Panc1 (cell line): ENCODE measurements around the gene TTLL5. TPM values are rescaled to one million over a fixed set of nuclear protein-coding genes. Genes with fewer than 3 reads are reported as not detected.

ENCODE experiments used
- ATAC-seq: fragments of 200-7000 bp; cut with Tn5 transposase; 2 replicates; pipeline ENCODE4 v1.9.1; 2020; ENCODE audit warnings: mild to moderate bottlenecking, moderate library complexity
- BruUV-seq: library from RNA; stranded (reverse); fragments of 400-500 nt; replicated peaks from 2 replicates; lab custom pipeline; 2021; lab: Mats Ljungman, UMichigan
- CTCF ChIA-PET: fragments of 300-600 bp; sonication (Branson Sonifier 250); formaldehyde crosslinking; loops from one replicate; lab custom pipeline; 2022; ENCODE audit warnings: antibody characterized with exemption; lab: Charles Lee
- POLR2A ChIA-PET: fragments of 300-600 bp; sonication (Branson Sonifier 250); formaldehyde crosslinking; loops from one replicate; lab custom pipeline; 2022; ENCODE audit warnings: antibody characterized with exemption; lab: Charles Lee
- DNase-seq: peaks from one replicate; pipeline ENCODE4 v3.0.0-alpha.2; 2010; ENCODE audit warnings: low read depth, low spot score
- H3K27ac ChIP-seq: 2 replicates; pipeline ENCODE4 v1.5.1; 2011; ENCODE audit warnings: mild to moderate bottlenecking, low read length, inconsistent platforms
- H3K27me3 ChIP-seq: fragments of 200-500 bp; sonication (Bioruptor generic); 2 replicates; pipeline ENCODE4 v1.6.0; 2014; ENCODE audit warnings: low read length, inconsistent platforms; ENCODE audit not compliant: control insufficient read depth, insufficient read depth
- H3K36me3 ChIP-seq: fragments of 200-500 bp; sonication (Bioruptor generic); 2 replicates; pipeline ENCODE4 v1.5.1; 2014; ENCODE audit warnings: inconsistent platforms, mild to moderate bottlenecking, low read length, moderate library complexity; ENCODE audit not compliant: control insufficient read depth, insufficient read depth
- H3K4me1 ChIP-seq: 2 replicates; pipeline ENCODE4 v1.5.1; 2011; ENCODE audit warnings: inconsistent platforms, mild to moderate bottlenecking, low read length, moderate library complexity; ENCODE audit not compliant: control insufficient read depth, insufficient read depth
- H3K4me3 ChIP-seq, 2 experiments: 2 replicates each; pipeline ENCODE4 v1.5.1; 2011 to 2012; ENCODE audit warnings: low read depth in 2 of 2, low read length in 2 of 2, mild to moderate bottlenecking in 2 of 2, inconsistent platforms in 1 of 2, moderate library complexity in 1 of 2
- H3K9me3 ChIP-seq: fragments of 200-500 bp; sonication (Bioruptor generic); 2 replicates; pipeline ENCODE4 v1.5.1; 2014; ENCODE audit warnings: low read depth, mild to moderate bottlenecking, inconsistent platforms, low read length, moderate library complexity; ENCODE audit not compliant: control insufficient read depth, insufficient read depth
- POLR2AphosphoS5 ChIP-seq: IDR thresholded peaks from 2 replicates; pipeline ENCODE4 v1.6.1; 2012; ENCODE audit warnings: mild to moderate bottlenecking, low read depth, low read length, moderate library complexity
- SIN3A ChIP-seq: IDR thresholded peaks from 2 replicates; pipeline ENCODE4 v1.6.1; 2012; ENCODE audit warnings: low read depth, mild to moderate bottlenecking, low read length, moderate library complexity, borderline replicate concordance; ENCODE audit not compliant: insufficient read depth
- TCF7L2 ChIP-seq: IDR thresholded peaks from 2 replicates; pipeline ENCODE4 v1.6.1; 2011; ENCODE audit warnings: mild to moderate bottlenecking, low read depth, low read length, inconsistent platforms
- in situ Hi-C: cut with HindIII; loops from 2 replicates; pipeline ENCODE4 v1.10.0; 2016; ENCODE audit warnings: low sequenced_read_pairs, low pct_unique_long_range_greater_than_20kb
- intact Hi-C: fragments of 100-400 bp; cut with micrococcal nuclease; formaldehyde crosslinking; loops from one replicate; pipeline ENCODE4 v1.10.0; 2022; ENCODE audit not compliant: unreplicated experiment
- total RNA-seq: library from RNA; stranded (reverse); gene quantifications from one replicate; pipeline ENCODE4 v1.2.1, GENCODE V29; 2021; ENCODE audit not compliant: unreplicated experiment
- TF ChIP-seq, protein P1 (sequence below), 2 experiments: IDR thresholded peaks; 2 replicates each; pipeline ENCODE4 v1.6.1; 2011 to 2012; ENCODE audit warnings: low read depth in 2 of 2, control low read depth in 1 of 2, low read length in 1 of 2, mild to moderate bottlenecking in 1 of 2, moderate library complexity in 1 of 2; ENCODE audit not compliant: insufficient read depth in 1 of 2
- TF ChIP-seq, protein P2 (sequence below): fragments of 450-650 bp; IDR thresholded peaks from 2 replicates; pipeline ENCODE4 v1.5.1; 2017; ENCODE audit warnings: mild to moderate bottlenecking

TTLL5 gene
- total RNA-seq, 1 experiment from 2014 or later: 23.5 TPM

DNA sequence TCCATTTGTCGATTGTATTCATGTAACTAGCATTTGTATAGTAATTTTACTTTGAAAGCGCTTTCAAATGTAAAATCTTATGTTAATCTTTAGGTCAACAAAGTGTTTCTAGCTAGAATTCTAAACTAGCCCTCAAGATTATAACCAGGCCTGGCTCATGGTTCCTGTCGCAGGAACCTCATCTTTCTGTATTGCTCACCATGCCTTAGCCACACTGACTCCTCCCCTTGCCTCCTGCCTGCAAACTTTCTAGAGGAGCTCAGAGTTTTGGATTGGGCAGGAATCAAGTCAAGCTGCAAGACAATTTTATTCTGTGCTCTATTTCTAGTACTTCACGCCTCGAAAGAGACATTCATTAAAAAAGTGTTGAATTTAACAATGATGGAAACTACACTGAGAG, 220.9 kb downstream of the TTLL5 start:
- DNase-seq: no peak
- H3K4me1 ChIP-seq: no peaks in the 10 kb centered on the region
- no TSS peak for BruUV-seq
- no peaks in the 10 kb centered on the region for H3K9me3 ChIP-seq
- CTCF ChIA-PET: no interaction called here
- TF ChIP-seq, protein P1, sequence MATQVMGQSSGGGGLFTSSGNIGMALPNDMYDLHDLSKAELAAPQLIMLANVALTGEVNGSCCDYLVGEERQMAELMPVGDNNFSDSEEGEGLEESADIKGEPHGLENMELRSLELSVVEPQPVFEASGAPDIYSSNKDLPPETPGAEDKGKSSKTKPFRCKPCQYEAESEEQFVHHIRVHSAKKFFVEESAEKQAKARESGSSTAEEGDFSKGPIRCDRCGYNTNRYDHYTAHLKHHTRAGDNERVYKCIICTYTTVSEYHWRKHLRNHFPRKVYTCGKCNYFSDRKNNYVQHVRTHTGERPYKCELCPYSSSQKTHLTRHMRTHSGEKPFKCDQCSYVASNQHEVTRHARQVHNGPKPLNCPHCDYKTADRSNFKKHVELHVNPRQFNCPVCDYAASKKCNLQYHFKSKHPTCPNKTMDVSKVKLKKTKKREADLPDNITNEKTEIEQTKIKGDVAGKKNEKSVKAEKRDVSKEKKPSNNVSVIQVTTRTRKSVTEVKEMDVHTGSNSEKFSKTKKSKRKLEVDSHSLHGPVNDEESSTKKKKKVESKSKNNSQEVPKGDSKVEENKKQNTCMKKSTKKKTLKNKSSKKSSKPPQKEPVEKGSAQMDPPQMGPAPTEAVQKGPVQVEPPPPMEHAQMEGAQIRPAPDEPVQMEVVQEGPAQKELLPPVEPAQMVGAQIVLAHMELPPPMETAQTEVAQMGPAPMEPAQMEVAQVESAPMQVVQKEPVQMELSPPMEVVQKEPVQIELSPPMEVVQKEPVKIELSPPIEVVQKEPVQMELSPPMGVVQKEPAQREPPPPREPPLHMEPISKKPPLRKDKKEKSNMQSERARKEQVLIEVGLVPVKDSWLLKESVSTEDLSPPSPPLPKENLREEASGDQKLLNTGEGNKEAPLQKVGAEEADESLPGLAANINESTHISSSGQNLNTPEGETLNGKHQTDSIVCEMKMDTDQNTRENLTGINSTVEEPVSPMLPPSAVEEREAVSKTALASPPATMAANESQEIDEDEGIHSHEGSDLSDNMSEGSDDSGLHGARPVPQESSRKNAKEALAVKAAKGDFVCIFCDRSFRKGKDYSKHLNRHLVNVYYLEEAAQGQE (IDR thresholded peaks at IDR 0.05; ENCODE audit: insufficient read depth in 1 of 2, low read depth in 2 of 2, low read length in 1 of 2): no peak
- TF ChIP-seq TCF7L2: no peak
- TF ChIP-seq, protein P2, sequence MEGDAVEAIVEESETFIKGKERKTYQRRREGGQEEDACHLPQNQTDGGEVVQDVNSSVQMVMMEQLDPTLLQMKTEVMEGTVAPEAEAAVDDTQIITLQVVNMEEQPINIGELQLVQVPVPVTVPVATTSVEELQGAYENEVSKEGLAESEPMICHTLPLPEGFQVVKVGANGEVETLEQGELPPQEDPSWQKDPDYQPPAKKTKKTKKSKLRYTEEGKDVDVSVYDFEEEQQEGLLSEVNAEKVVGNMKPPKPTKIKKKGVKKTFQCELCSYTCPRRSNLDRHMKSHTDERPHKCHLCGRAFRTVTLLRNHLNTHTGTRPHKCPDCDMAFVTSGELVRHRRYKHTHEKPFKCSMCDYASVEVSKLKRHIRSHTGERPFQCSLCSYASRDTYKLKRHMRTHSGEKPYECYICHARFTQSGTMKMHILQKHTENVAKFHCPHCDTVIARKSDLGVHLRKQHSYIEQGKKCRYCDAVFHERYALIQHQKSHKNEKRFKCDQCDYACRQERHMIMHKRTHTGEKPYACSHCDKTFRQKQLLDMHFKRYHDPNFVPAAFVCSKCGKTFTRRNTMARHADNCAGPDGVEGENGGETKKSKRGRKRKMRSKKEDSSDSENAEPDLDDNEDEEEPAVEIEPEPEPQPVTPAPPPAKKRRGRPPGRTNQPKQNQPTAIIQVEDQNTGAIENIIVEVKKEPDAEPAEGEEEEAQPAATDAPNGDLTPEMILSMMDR: no peak
- no peak for TF ChIP-seq SIN3A
- no peak for TF ChIP-seq POLR2AphosphoS5
- H3K27me3 ChIP-seq: no peaks in the 10 kb centered on the region
- no peaks in the 10 kb centered on the region for H3K36me3 ChIP-seq
- H3K4me3 ChIP-seq: no peak overlapping the region
- POLR2A ChIA-PET: interaction anchor here (0.6 kb wide), 1 partner anchor 32 kb away, joined by 6 read pairs; no protein-coding TSS in a partner anchor
- intact Hi-C loops: no loop called here
- in situ Hi-C loops: no loop called here
- no peak for ATAC-seq
- no peak overlapping the region for H3K27ac ChIP-seq

DNA sequence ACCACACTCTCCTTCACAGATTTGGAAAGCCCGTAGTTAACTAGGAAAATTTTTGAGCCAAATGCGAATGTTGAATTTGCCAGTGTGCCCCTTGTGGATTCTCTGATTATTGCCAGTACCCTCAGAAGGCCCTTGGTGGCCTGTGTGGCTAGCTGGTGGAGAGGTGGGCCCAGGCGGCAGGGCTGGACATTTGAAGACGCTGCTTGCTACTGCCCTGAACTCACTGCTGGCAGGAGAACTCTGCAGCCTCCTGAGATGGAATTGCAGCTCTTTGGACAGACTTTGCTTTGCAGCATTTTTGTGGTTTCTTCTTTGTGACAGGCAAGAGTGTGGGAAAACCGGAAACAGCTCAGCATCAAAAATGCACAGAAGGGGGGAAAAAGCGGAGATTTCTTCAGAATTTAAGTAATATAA, 223.2 kb downstream of the TTLL5 start:
- no peaks in the 10 kb centered on the region for H3K27me3 ChIP-seq
- TF ChIP-seq, protein P2: peak; percentile 43
- TF ChIP-seq POLR2AphosphoS5: no peak
- no TSS peak for BruUV-seq
- intact Hi-C loops: no loop called here
- H3K27ac ChIP-seq: no peak overlapping the region
- no peak overlapping the region for H3K4me3 ChIP-seq
- ATAC-seq (no peak), DNase-seq (no peak)
- POLR2A ChIA-PET: interaction anchor here (0.7 kb wide), 1 partner anchor 96 kb away, joined by 9 read pairs; no protein-coding TSS in a partner anchor
- no peaks in the 10 kb centered on the region for H3K4me1 ChIP-seq
- no peaks in the 10 kb centered on the region for H3K36me3 ChIP-seq
- CTCF ChIA-PET: interaction anchor here (0.6 kb wide), 1 partner anchor 16 kb away, joined by 3 read pairs; no protein-coding TSS in a partner anchor
- in situ Hi-C loops: no loop called here
- no peaks in the 10 kb centered on the region for H3K9me3 ChIP-seq
